HEK293T (cell line): ENCODE measurements around the gene ARAP1.

ENCODE experiments used
- FOXM1 ChIP-seq: fragments of 450-650 bp; IDR thresholded peaks from 2 replicates; pipeline ENCODE4 v1.6.1; 2017; ENCODE audit warnings: mild to moderate bottlenecking, borderline replicate concordance
- HDGF ChIP-seq: fragments of 450-650 bp; IDR thresholded peaks from 2 replicates; pipeline ENCODE4 v1.6.1; 2017; ENCODE audit warnings: antibody characterized with exemption, borderline replicate concordance
- LEF1 ChIP-seq: fragments of 450-650 bp; IDR thresholded peaks from 2 replicates; pipeline ENCODE4 v1.6.1; 2017; ENCODE audit warnings: mild to moderate bottlenecking, borderline replicate concordance
- TARDBP ChIP-seq: fragments of 450-650 bp; IDR thresholded peaks from 2 replicates; pipeline ENCODE4 v1.6.1; 2016

- TF ChIP-seq FOXM1 (no peak), TARDBP (no peak), LEF1 (no peak), HDGF (no peak)
Observed at GRCh38 chr11:72661486-72661885, 90.7 kb downstream of the ARAP1 start.
